Activated T-cell treated with anti-CD3 and anti-CD28 coated beads for 1 hour (primary cell): Measurements from ENCODE around the gene FBN2.

Experiments used
- DNase-seq: peaks from one replicate; pipeline ENCODE4 v3.0.0-alpha.2; 2020; ENCODE audit warnings: low read depth

Gene FBN2

GRCh38 chr5:128252196-128252595 lies 285.8 kb downstream of the FBN2 start:
- DNase-seq: no peak

GRCh38 chr5:128245974-128246373 lies 292.1 kb downstream of the FBN2 start:
- no peak for DNase-seq

- DNase-seq: no peak
Measured at GRCh38 chr5:128243958-128244582, 294.0 kb downstream of the FBN2 start.

GRCh38 chr5:128241051-128241695 lies 296.9 kb downstream of the FBN2 start:
- DNase-seq: no peak

GRCh38 chr5:128237546-128237945 lies 300.5 kb downstream of the FBN2 start:
- no peak for DNase-seq

- no peak for DNase-seq
Measured at GRCh38 chr5:128237000-128237399, 301.0 kb downstream of the FBN2 start.

GRCh38 chr5:128236334-128236733 lies 301.7 kb downstream of the FBN2 start:
- DNase-seq: no peak

- DNase-seq: no peak
Measured at GRCh38 chr5:128234928-128235641, 303.0 kb downstream of the FBN2 start.

GRCh38 chr5:128228521-128228920 lies 309.5 kb downstream of the FBN2 start:
- no peak for DNase-seq

GRCh38 chr5:128228008-128228407 lies 310.0 kb downstream of the FBN2 start:
- no peak for DNase-seq

- no peak for DNase-seq
Measured at GRCh38 chr5:128225245-128226030, 312.6 kb downstream of the FBN2 start.

GRCh38 chr5:128224336-128224735 lies 313.7 kb downstream of the FBN2 start:
- DNase-seq: no peak

- DNase-seq: no peak
Measured at GRCh38 chr5:128220841-128221240, 317.2 kb downstream of the FBN2 start.

- DNase-seq: no peak
Measured at GRCh38 chr5:128216860-128217531, 321.0 kb downstream of the FBN2 start.

- DNase-seq: no peak
Measured at GRCh38 chr5:128216285-128216684, 321.8 kb downstream of the FBN2 start.

- no peak for DNase-seq
Measured at GRCh38 chr5:128213833-128214232, 324.2 kb downstream of the FBN2 start.

GRCh38 chr5:128213340-128213739 lies 324.7 kb downstream of the FBN2 start:
- DNase-seq: no peak

GRCh38 chr5:128212191-128212806 lies 325.7 kb downstream of the FBN2 start:
- no peak for DNase-seq

GRCh38 chr5:128208436-128208835 lies 329.6 kb downstream of the FBN2 start:
- no peak for DNase-seq
